ENCODE measurements around the gene CYP4X1. TPM values are rescaled to one million over a fixed set of nuclear protein-coding genes. Genes with fewer than 3 reads are reported as not detected.
"Not testable (repeated sequence)": the region's sequence is repeated elsewhere in the genome, so short reads cannot be mapped to it uniquely, and the experiment has no call there.

Gene CYP4X1
- total RNA-seq, 1 experiment from 2014 or later = 5.5 TPM

DNA sequence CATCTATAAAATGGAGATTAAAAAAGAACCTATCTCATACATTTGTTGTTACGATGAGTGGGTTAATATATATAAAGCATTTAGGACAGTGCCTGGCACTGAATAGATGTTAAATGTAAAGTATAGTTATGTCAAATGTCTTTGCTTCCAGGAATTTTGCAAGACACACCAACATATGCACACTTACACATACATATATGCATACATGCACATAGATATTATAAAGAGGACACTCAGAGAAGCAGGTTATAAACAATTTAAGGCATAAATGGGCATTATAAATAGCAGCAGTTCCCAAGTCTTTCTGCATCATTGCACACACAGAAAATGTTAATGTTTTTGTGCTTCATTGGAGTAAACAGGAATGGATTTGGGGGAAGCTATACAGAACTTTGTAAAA is 13.3 kb downstream of the CYP4X1 start:
- intact Hi-C loops (cut with micrococcal nuclease; ENCODE audit: unreplicated experiment) = no loop called here
- no peaks in the 10 kb centered on the region for H3K36me3 Mint-ChIP-seq (ENCODE audit: insufficient read depth, unreplicated experiment)
- Histone ChIP-seq H3K36me3 (ENCODE audit: control insufficient read depth, insufficient read depth, low read length) (no peaks in the 10 kb centered on the region), H3K4me1 (no peaks in the 10 kb centered on the region), H3K4me3 (ENCODE audit: low read depth, low read length) (no peak overlapping the region), H3K9me3 (no peaks in the 10 kb centered on the region), H3K27me3 (replicated peaks; ENCODE audit: control insufficient read depth, insufficient read depth, low read length) (no peaks in the 10 kb centered on the region)
- no peak for DNase-seq
- H3K9me3 Mint-ChIP-seq (ENCODE audit: unreplicated experiment) = no peaks in the 10 kb centered on the region
- no peak overlapping the region for H3K27ac Mint-ChIP-seq (ENCODE audit: unreplicated experiment)
- H3K27me3 Mint-ChIP-seq (ENCODE audit: insufficient read depth, unreplicated experiment) = no peaks in the 10 kb centered on the region
- TF ChIP-seq, protein P1, sequence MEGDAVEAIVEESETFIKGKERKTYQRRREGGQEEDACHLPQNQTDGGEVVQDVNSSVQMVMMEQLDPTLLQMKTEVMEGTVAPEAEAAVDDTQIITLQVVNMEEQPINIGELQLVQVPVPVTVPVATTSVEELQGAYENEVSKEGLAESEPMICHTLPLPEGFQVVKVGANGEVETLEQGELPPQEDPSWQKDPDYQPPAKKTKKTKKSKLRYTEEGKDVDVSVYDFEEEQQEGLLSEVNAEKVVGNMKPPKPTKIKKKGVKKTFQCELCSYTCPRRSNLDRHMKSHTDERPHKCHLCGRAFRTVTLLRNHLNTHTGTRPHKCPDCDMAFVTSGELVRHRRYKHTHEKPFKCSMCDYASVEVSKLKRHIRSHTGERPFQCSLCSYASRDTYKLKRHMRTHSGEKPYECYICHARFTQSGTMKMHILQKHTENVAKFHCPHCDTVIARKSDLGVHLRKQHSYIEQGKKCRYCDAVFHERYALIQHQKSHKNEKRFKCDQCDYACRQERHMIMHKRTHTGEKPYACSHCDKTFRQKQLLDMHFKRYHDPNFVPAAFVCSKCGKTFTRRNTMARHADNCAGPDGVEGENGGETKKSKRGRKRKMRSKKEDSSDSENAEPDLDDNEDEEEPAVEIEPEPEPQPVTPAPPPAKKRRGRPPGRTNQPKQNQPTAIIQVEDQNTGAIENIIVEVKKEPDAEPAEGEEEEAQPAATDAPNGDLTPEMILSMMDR (IDR thresholded peaks at IDR 0.05; ENCODE audit: insufficient read depth in 1 of 2, low read depth in 1 of 2, low read length in 1 of 2, severe bottlenecking in 1 of 2, unreplicated experiment in 1 of 2) = no peak
- CTCF ChIA-PET = no interaction called here
- POLR2A ChIA-PET = no interaction called here
- no TSS peak for BruUV-seq (replicated peaks)
- no peaks in the 10 kb centered on the region for H3K4me1 Mint-ChIP-seq (ENCODE audit: low read depth, unreplicated experiment)
- no peak overlapping the region for H3K4me3 Mint-ChIP-seq (ENCODE audit: unreplicated experiment)

DNA sequence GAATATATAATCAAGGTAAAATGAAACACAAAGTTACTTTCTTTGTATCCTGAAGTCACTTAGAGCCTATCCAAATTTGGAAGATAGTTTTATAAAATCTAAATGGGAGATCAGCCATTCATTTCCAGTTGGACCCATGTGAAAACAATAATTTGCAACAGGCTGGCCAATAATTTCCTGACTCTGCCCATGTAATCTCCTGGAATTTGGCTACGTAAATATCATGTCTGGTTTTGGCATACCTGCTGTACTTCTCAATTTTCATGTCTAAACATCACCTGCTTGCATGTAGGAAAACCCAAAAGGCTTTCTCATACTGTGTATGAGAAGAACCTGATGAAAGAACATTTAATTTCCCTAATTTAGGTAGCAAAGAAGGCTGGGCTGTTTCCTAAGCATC is 35.9 kb downstream of the CYP4X1 start:
- TF ChIP-seq, protein P1 (IDR thresholded peaks at IDR 0.05; ENCODE audit: insufficient read depth in 1 of 2, low read depth in 1 of 2, low read length in 1 of 2, severe bottlenecking in 1 of 2, unreplicated experiment in 1 of 2) = no peak
- intact Hi-C loops (cut with micrococcal nuclease; ENCODE audit: unreplicated experiment) = no loop called here
- no peaks in the 10 kb centered on the region for H3K36me3 Mint-ChIP-seq (ENCODE audit: insufficient read depth, unreplicated experiment)
- peaks cover 17% of the 10 kb centered on the region for H3K9me3 Mint-ChIP-seq (ENCODE audit: unreplicated experiment)
- peaks cover 2% of the 10 kb centered on the region for H3K27me3 Mint-ChIP-seq (ENCODE audit: insufficient read depth, unreplicated experiment)
- CTCF ChIA-PET = no interaction called here
- no peaks in the 10 kb centered on the region for H3K4me1 Mint-ChIP-seq (ENCODE audit: low read depth, unreplicated experiment)
- POLR2A ChIA-PET = no interaction called here
- no peak overlapping the region for H3K27ac Mint-ChIP-seq (ENCODE audit: unreplicated experiment)
- Histone ChIP-seq H3K36me3 (ENCODE audit: control insufficient read depth, insufficient read depth, low read length) (no peaks in the 10 kb centered on the region), H3K4me1 (no peaks in the 10 kb centered on the region), H3K27me3 (replicated peaks; ENCODE audit: control insufficient read depth, insufficient read depth, low read length) (no peaks in the 10 kb centered on the region), H3K4me3 (ENCODE audit: low read depth, low read length) (no peak overlapping the region), H3K9me3 (no peaks in the 10 kb centered on the region)
- no peak for DNase-seq
- no peak overlapping the region for H3K4me3 Mint-ChIP-seq (ENCODE audit: unreplicated experiment)
- BruUV-seq (replicated peaks) = no TSS peak

DNA sequence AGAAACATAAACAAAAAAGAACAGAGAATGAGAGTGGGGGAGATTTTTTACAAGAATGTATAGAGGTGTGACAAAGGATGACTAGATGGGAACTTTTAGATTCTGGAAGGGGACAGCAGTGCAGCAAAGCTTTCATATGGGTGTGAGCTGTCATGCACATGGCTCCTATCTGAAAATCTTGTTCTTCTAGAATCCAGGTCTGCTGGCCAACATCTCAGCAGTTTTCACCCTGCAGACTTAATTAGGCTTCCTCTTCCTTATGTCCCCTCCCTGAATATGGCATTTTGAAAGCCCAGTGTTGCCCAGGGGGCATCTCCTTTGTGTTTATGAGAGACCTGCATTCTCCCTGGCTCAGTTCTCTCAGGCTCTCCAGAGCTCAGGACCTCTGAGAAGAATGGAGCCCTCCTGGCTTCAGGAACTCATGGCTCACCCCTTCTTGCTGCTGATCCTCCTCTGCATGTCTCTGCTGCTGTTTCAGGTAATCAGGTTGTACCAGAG is 43.7 kb downstream of the CYP4X1 start, which contains the start of gene CYP4Z1:
CYP4Z1 (plus strand) TSS at position 135 of the 498 bp plus-strand sequence; CDS start at position 395, 260 bp downstream.
- Mint-ChIP-seq H3K4me3 (ENCODE audit: unreplicated experiment) (no peak within 1 kb of the TSS), H3K36me3 (ENCODE audit: insufficient read depth, unreplicated experiment) (no peaks in the 10 kb centered on the region), H3K9me3 (ENCODE audit: unreplicated experiment) (no peaks in the 10 kb centered on the region), H3K4me1 (ENCODE audit: low read depth, unreplicated experiment) (no peaks in the 10 kb centered on the region), H3K27ac (ENCODE audit: unreplicated experiment) (no peak within 1 kb of the TSS), H3K27me3 (ENCODE audit: insufficient read depth, unreplicated experiment) (peaks cover 9% of the 10 kb centered on the region)
- Histone ChIP-seq H3K4me1 (no peaks in the 10 kb centered on the region), H3K27me3 (replicated peaks; ENCODE audit: control insufficient read depth, insufficient read depth, low read length) (no peaks in the 10 kb centered on the region), H3K4me3 (ENCODE audit: low read depth, low read length) (no peak within 1 kb of the TSS), H3K36me3 (ENCODE audit: control insufficient read depth, insufficient read depth, low read length) (no peaks in the 10 kb centered on the region), H3K9me3 (no peaks in the 10 kb centered on the region)
- intact Hi-C loops (cut with micrococcal nuclease; ENCODE audit: unreplicated experiment) = no loop called here
- CTCF ChIA-PET = no interaction called here
- BruUV-seq (replicated peaks) = no TSS peak
- TF ChIP-seq, protein P1 (IDR thresholded peaks at IDR 0.05; ENCODE audit: insufficient read depth in 1 of 2, low read depth in 1 of 2, low read length in 1 of 2, severe bottlenecking in 1 of 2, unreplicated experiment in 1 of 2) = no peak
- DNase-seq = no peak
- POLR2A ChIA-PET = no interaction called here

DNA sequence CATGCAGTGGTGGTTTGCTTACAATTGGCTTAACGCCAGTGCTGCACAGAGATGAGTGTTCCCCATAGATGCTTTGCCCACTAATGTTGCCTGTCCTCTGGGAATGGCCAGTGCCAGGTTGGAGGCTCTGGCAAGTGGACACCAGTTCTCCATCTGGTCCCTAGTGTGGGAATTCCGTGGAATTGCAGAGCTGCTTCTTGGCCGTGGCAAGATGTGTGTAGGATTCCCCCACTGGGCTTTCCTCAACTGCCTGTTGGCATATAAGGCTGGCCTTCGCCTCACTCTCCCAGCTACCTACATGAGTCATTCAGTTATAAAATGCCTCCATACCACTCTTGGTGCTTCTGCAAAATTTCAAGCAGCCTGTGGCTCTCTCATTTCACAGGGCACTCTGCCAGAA is 45.6 kb downstream of the CYP4X1 start:
- H3K4me1 ChIP-seq; POLR2A ChIA-PET; H3K9me3 ChIP-seq; H3K4me3 Mint-ChIP-seq (ENCODE audit: unreplicated experiment); H3K27me3 Mint-ChIP-seq (ENCODE audit: insufficient read depth, unreplicated experiment); CTCF ChIA-PET; H3K27me3 ChIP-seq (replicated peaks; ENCODE audit: control insufficient read depth, insufficient read depth, low read length); H3K4me3 ChIP-seq (ENCODE audit: low read depth, low read length); H3K4me1 Mint-ChIP-seq (ENCODE audit: low read depth, unreplicated experiment); BruUV-seq (replicated peaks); intact Hi-C loops (cut with micrococcal nuclease; ENCODE audit: unreplicated experiment); H3K36me3 ChIP-seq (ENCODE audit: control insufficient read depth, insufficient read depth, low read length); DNase-seq; H3K36me3 Mint-ChIP-seq (ENCODE audit: insufficient read depth, unreplicated experiment); H3K27ac Mint-ChIP-seq (ENCODE audit: unreplicated experiment); H3K9me3 Mint-ChIP-seq (ENCODE audit: unreplicated experiment): not testable (repeated sequence)

DNA sequence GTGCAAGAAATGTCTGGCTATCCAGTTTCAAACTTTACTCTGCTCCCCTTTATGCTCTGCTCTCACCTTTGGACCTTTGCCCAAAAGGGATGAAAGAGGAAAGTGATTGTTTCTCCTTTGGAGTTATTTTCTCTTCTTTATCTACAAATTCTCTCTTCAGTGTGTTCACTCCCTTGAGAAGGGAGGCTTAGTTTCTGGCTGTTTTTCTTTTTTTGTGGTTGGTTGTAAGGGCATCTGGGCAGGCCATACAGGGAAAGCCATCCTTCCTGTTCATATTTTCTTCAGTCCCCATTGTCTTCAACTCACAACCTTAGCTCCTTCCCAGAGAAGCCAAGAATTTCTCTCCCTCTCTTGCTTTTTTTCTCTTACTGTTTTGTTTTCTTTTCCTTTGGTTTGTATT is 46.0 kb downstream of the CYP4X1 start:
- POLR2A ChIA-PET; DNase-seq; H3K36me3 Mint-ChIP-seq (ENCODE audit: insufficient read depth, unreplicated experiment); CTCF ChIA-PET; H3K27me3 ChIP-seq (replicated peaks; ENCODE audit: control insufficient read depth, insufficient read depth, low read length); H3K4me3 ChIP-seq (ENCODE audit: low read depth, low read length); H3K9me3 Mint-ChIP-seq (ENCODE audit: unreplicated experiment); H3K27me3 Mint-ChIP-seq (ENCODE audit: insufficient read depth, unreplicated experiment); intact Hi-C loops (cut with micrococcal nuclease; ENCODE audit: unreplicated experiment); H3K4me3 Mint-ChIP-seq (ENCODE audit: unreplicated experiment); BruUV-seq (replicated peaks); H3K36me3 ChIP-seq (ENCODE audit: control insufficient read depth, insufficient read depth, low read length); H3K4me1 ChIP-seq; H3K27ac Mint-ChIP-seq (ENCODE audit: unreplicated experiment); H3K9me3 ChIP-seq; H3K4me1 Mint-ChIP-seq (ENCODE audit: low read depth, unreplicated experiment): not testable (repeated sequence)
